Effector CD8-positive, alpha-beta T cell (primary cell): ENCODE data around the gene MOV10.
"Not testable (repeated sequence)": the region's sequence is repeated elsewhere in the genome, so short reads cannot be mapped to it uniquely, and the experiment has no call there.

Experiments used
- DNase-seq: peaks from one replicate; lab custom pipeline; 2025; lab: John Stamatoyannopoulos, UW
- total RNA-seq, 4 experiments: gene quantifications; one replicate each; lab custom pipeline; 2026; lab: John Stamatoyannopoulos, UW

MOV10 gene, protein sequence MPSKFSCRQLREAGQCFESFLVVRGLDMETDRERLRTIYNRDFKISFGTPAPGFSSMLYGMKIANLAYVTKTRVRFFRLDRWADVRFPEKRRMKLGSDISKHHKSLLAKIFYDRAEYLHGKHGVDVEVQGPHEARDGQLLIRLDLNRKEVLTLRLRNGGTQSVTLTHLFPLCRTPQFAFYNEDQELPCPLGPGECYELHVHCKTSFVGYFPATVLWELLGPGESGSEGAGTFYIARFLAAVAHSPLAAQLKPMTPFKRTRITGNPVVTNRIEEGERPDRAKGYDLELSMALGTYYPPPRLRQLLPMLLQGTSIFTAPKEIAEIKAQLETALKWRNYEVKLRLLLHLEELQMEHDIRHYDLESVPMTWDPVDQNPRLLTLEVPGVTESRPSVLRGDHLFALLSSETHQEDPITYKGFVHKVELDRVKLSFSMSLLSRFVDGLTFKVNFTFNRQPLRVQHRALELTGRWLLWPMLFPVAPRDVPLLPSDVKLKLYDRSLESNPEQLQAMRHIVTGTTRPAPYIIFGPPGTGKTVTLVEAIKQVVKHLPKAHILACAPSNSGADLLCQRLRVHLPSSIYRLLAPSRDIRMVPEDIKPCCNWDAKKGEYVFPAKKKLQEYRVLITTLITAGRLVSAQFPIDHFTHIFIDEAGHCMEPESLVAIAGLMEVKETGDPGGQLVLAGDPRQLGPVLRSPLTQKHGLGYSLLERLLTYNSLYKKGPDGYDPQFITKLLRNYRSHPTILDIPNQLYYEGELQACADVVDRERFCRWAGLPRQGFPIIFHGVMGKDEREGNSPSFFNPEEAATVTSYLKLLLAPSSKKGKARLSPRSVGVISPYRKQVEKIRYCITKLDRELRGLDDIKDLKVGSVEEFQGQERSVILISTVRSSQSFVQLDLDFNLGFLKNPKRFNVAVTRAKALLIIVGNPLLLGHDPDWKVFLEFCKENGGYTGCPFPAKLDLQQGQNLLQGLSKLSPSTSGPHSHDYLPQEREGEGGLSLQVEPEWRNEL
- total RNA-seq: 71.7 to 130 (median 92.5) reads per million in 4 experiments

GRCh38 chr1:112674440-112674985, at the start of gene MOV10:
Gene MOV10 (plus strand): TSS chr1:112674659. CDS start chr1:112674913, 254 bp downstream.
- DNase-seq: peak; percentile 21

GRCh38 chr1:112625696-112626095, 48.8 kb upstream of the MOV10 start:
- no peak for DNase-seq

DNA sequence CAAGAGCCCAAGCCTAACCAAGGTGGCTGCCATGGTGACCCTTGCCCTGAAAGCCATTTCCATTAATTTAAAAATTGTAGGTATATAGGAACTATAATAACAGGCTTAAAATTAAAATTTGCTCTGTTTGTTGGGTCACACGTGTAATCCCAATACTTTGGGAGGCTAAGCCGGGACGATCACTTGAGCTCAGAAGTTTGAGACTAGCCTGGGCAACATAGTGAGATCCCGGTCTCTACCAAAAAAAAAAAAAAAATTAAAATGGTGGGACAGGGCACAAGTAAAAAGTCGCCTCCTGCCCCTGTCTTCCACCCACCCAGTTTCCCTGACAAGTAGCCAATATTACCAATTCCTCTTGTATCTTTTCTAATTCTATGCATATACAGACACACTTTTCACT, 48.3 kb upstream of the MOV10 start:
- DNase-seq: no peak

DNA sequence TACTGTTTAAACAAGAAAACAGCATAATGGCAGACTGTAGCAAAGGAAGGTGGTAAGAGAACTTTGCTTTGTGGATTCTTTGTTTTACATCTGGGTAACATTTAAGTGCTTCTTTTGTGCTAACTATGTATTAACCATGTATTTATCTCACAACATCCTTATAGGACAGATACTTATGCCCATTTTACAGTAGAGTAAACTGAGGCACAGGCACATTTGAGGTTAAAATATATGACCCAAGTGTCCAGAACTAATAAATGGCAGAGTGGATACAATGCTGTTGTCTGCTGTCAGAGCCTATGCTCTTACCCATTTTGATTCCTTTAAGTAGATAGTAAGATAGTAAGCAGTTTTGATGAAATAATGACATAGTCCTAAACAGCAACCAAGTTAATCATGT, 47.6 kb upstream of the MOV10 start:
- DNase-seq: no peak

DNA sequence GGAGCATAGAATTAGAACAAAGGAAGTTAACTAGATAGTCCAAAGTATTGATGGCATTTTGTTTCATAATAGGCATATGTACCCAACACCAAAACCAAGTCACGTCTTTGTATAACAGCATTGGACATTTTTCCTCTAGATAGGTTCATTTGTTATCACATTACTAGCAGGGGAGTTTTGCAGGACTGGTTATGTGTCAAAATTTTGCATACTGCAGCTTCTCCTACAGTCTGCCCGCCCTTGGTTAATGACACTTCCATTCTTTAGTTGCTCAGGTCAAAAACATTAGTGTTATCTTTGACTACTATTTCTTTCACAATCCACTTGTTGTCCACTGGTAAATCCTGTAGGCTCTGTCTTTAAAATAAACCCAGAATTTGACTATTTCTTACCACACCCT, 45.9 kb upstream of the MOV10 start:
- no peak for DNase-seq

DNA sequence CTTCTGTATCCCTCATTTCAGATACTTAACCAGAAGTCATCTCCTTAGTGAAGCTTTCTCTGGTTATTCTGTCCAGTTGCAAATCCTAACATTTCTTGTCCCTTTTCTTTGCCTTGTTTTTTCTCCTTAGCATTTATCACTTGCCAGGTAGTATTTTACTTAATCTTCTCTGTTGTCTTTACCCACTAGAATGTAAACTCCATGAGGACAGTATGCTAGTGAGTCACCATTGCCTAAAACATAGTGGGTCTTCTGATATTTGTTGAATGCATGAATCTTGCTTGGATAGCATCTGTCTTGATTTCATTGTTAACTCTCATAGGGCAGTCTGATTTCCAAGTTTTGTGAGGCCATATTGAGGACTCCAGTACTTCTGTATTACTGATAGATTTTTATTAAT, 45.2 kb upstream of the MOV10 start:
- DNase-seq: no peak

- DNase-seq: no peak
Observed at GRCh38 chr1:112633628-112634027, 40.8 kb upstream of the MOV10 start.

GRCh38 chr1:112634367-112634766, 40.1 kb upstream of the MOV10 start:
- no peak for DNase-seq

GRCh38 chr1:112636056-112636455, 38.4 kb upstream of the MOV10 start:
- no peak for DNase-seq

DNA sequence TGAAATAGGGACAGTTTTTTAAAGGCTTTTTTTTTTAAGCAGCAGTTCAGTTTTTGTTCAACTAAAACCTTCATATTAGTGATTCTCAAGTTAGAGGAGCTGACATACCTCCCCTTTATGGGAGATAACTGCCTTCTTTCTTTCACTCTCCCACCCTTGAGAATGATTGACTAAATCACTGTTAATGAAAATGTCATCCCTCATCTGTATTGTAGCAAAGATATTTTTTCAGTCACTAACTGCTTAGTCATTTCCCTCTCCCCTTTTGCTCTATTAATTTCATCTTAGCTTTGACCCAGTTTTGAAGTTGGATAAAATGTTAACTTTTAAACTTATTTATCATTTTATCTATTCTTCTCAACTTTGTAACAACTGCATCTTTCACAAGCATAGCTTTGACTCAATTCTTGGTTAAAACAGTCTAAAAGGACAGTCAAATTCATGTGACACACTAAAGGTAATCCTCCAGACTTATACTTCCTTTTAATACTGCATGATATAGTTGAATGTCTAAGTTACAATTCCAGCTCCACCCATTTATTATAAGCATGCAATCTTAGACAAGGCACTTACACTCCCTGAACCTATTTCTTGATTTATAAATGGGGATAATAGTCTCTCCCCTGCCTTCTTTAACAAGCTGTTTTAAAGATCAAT, 37.7 kb upstream of the MOV10 start:
- no peak for DNase-seq

- DNase-seq: no peak
Observed at GRCh38 chr1:112637254-112638109, 37.0 kb upstream of the MOV10 start.

DNA sequence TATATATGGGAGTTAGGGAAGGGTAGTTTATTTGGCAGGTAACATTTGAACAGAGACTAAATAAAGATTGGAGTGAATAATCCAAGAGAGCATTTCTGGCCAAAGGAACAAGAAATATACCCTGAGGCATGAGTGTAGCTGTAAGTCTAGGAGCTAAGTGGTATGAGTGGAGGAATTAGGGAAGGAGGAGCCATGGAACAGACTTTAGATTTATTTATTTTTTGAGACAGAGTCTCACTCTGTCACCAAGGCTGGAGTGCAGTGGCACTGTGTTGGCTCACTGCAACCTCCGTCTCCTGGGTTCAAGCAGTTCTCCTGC, 36.4 kb upstream of the MOV10 start:
- DNase-seq: no peak

GRCh38 chr1:112640437-112640836, 34.0 kb upstream of the MOV10 start:
- DNase-seq: not testable (repeated sequence)

DNA sequence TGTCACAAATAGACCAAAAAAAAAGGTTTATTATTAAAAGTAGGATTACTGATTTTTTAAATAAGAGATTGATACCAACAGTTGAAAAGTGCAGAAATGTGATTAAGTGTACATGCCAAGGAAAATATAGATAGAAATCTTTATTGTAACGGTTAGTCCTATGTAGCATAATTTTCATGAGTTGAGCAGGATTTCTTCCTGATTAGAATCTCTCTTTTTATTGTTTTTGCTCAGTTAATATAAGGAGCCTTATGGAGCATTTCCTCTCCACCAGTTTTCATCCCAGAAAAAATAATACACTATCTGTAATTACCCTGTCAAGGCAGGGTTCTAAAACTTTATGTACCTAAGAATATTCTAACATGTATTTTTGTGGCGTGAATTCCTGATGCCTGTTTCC, 31.4 kb upstream of the MOV10 start:
- DNase-seq: no peak

DNA sequence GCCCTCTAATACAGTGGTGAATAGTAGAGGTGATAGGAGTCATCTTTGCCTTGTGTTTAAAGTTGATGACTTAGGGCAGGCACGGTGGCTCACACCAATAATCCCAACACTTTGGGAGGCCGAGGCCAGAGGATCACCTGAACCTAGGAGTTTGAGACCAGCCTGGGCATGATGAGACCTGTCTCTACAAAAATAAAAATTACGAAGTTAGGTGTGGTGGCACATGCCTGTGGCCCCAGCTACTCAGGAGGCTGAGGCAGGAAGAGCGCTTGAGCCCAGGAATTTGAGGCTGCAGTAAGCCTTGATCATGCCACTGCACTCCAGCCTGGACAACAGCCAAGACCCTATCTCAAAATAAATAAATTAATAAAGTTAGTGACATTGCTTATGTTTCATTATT, 28.2 kb upstream of the MOV10 start:
- DNase-seq: no peak

DNA sequence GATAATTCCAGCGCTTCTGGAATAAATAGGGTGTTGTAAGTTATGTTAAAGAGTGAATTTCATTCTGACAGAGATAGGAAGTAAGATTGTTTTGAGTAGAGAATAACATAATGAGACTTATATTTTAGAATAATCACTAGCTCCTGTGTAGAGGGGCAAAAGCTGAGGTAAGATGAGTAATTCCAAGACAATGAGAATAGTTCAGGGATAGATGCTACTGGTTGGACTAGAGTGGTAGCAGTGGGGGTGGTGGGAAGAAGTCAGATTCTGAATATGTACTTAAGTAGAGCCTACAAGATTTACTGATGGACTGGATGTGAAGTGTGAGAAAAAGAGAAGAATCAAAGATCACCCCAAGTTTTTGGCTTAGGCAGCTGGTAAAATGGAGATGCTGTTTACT, 23.3 kb upstream of the MOV10 start:
- DNase-seq: no peak

DNA sequence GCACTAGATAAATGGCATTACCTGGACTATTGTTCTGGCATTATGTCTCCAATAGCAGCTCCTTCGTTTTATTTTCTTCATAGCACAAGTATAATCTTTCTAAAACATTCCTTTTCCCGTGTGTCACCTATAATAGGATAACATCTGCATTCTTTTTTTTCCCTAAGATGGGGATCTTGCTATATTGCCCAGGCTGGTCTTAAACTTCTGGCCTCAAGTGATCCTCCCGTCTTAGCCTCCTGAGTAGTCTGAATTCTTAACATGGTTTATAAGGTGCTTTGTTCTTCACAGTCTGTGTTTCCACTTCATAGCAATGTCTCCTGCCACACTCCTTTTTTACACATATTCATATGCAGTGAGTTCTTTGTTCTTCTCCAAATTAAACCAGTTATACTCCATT, 8.6 kb upstream of the MOV10 start:
- no peak for DNase-seq

DNA sequence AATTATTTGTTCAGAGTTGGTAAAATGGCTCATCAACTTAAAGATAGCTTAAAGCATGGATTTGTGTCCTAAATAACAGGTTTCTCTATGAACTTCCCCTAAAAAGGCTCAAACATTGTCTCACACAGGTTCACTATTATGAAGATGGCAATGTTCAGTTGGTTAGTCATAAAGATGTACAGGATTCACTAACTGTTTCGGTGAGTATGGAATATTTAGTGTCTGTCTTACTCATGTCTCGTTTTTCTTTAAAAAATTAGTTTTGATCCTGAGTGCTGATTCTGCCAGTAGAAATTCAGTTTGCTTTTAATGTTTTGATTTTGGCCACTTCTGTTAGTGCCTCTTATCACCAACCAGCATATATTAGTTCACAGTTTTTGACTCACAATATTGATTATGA, 7.5 kb upstream of the MOV10 start:
- no peak for DNase-seq

- DNase-seq: no peak
Observed at GRCh38 chr1:112672009-112672408, 2.5 kb upstream of the MOV10 start.

GRCh38 chr1:112672842-112673241, 1.6 kb upstream of the MOV10 start:
- DNase-seq: no peak
